T-helper 9 cell (primary cell): ENCODE data around the gene THNSL1.

Experiments used
- DNase-seq: peaks from one replicate; pipeline ENCODE4 v3.0.0-alpha.2; 2020

The THNSL1 gene

DNA sequence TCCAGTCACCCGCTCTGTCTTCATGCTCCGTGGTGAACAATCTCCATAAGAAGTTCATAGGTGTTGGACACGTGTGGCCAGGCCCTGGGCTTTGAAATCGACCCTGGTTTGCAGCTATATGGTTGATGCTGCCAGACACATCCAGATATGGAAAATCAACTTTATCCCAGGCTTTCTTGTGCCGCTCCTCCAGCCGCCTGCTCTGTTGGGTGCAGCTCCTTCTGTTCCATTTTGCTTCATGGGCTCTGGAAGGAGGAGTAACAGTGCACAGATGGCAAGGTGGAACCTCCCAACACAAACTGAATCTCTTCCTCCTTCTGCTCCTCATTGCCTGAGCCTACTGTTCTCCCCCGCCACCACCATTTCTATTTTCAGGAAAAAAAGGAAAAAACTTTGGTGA is 44.7 kb downstream of the THNSL1 start:
- no peak for DNase-seq

GRCh38 chr10:25061711-25062449 is 45.5 kb downstream of the THNSL1 start:
- DNase-seq, result no peak

DNA sequence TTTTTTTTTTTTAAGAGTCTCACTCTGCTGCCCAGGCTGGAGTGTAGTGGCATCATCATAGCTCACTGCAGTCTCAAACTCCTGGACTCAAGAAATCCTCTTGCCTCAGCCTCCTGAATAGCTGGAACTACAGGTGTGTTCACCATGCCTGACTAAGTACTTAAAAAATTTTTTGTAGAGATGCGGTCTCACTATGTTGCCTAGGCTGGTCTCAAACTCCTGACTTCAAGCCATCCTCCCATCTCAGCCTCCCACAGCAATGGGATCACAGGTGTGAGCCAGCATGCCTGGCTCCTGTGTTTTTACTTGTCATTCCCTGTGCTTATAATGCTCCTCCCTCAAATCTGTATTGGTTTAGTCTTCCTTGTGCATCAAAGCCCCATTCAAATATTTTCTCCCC is 46.7 kb downstream of the THNSL1 start:
- DNase-seq, result no peak

- DNase-seq, result no peak
These were observed 47.2 kb downstream of the THNSL1 start for GRCh38 chr10:25063644-25064043.

GRCh38 chr10:25064401-25064800 is 48.0 kb downstream of the THNSL1 start:
- DNase-seq, result no peak

DNA sequence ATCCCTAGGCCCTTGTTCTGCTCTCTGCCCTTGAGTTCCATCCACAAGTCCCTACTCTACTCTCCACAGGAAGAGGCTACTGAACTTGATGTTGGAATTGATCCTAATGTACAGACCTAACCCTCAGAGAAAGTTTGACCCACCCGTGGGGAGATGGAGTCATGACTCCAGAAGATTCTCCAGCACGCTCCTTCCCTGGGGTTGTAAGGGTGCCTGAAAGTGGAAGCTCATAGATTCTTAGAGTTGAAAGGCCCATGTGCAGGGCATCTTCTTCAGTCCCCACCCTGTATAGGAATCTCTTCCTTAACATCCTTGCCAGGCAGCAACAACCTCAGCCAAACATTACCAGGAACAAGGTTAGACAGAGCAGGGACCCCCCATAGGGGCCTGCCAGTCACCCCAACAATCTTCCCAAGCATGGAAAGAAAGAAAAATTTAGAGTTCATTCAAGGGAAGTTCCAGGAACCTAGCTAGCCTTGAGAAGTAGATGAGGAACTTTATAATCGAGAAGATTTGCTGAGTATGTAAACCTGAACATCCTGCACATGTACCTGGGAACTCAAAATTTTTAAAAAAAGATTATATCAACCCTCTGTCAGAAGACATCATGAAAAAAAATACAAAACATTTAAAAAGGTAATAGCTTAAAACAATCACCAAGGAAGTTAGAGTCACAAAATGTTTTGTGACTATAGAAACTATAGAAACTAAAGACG is 49.5 kb downstream of the THNSL1 start:
- DNase-seq, result no peak

DNA sequence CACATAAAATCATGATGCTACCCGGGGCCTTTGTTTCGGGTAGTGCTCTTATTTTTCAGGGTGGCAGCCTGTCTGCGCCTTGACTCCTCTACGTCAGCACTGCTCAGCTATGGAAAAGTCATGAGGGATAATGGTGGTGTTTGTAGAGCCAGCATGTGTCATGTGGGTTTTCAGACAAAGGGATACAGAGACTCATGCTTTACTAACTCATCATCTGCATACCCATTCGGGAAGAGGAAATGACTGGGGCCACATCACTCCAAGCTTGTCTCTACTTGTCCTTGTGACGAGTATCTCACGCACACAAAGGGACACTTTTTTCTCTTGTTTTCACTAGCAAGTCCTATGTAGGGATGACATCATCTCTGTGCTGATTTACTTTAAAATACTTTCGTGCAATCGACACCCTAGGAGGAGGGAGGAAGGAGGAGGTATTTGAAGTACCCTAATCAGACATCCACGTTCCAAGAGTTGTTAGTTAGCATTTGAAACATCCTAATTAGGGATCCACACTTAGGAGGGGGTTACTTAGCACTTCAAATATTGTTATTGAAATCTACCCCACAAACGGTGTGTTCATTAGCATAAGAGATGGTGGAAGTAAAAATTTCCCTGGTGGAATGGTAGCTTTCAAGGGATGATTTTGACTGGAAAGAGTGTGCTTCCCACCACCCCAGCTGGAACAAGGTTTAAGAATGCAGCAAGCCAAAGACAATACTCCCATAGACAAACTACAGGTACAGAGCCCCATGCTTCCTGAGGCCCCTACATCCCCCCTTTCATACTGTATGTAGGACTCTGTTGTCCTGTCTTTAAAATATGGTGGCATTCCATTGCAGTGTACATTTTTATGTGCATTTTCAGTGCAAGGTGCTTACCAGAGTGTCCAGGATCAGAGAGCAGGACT is 52.0 kb downstream of the THNSL1 start:
- DNase-seq, result no peak

- no peak for DNase-seq
These were observed 54.8 kb downstream of the THNSL1 start for GRCh38 chr10:25071227-25071626.

DNA sequence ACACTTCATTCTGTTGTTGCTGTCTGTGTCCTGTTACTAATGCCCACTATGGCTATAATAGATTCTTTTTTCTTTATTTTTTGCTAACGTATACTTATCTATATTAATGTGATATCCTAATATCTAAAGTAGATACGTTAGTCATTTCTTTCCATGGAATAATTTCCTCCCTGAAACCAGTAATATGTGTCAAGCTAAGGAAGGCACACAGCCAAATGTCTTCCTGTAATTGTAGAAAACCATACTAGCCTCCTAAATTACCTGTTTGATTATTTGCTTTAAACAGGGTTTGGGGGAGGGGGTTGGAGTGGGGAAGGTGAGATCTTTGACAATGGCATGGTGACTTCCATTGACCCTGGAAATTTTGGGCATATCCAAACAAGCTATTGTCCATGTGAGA is 56.4 kb downstream of the THNSL1 start:
- no peak for DNase-seq

- no peak for DNase-seq
These were observed 59.4 kb downstream of the THNSL1 start for GRCh38 chr10:25075825-25076224.
